NCI-H69 (cell line): ENCODE data around the gene MYLK3.
A peak's percentile ranks its signal among the peaks of the same experiment; 100 is the strongest.
"Not testable (repeated sequence)": the region's sequence is repeated elsewhere in the genome, so short reads cannot be mapped to it uniquely, and the experiment has no call there.

Experiments used
- DNase-seq: peaks from one replicate; lab custom pipeline; 2025; lab: John Stamatoyannopoulos, UW

The MYLK3 gene

GRCh38 chr16:46747777-46748651, at the start of gene MYLK3:
TSS of gene MYLK3 (minus strand) at chr16:46748344. CDS start at chr16:46748193, 151 bp downstream.
- DNase-seq: no peak

- no peak for DNase-seq
Observed at GRCh38 chr16:46797501-46797900, 49.4 kb upstream of the MYLK3 start.

- no peak for DNase-seq
Observed at GRCh38 chr16:46796764-46797269, 48.7 kb upstream of the MYLK3 start.

GRCh38 chr16:46793841-46794240, 45.7 kb upstream of the MYLK3 start:
- DNase-seq: no peak

- DNase-seq: no peak
Observed at GRCh38 chr16:46790599-46791270, 42.6 kb upstream of the MYLK3 start.

- peak; percentile 80 for DNase-seq
Observed at GRCh38 chr16:46789499-46790414, 41.6 kb upstream of the MYLK3 start.

GRCh38 chr16:46788891-46789474, 40.8 kb upstream of the MYLK3 start:
- DNase-seq: peak; percentile 31

GRCh38 chr16:46787909-46788308, 39.8 kb upstream of the MYLK3 start:
- no peak for DNase-seq

GRCh38 chr16:46785076-46785845, 37.1 kb upstream of the MYLK3 start:
- DNase-seq: no peak

- DNase-seq: not testable (repeated sequence)
Observed at GRCh38 chr16:46784569-46784968, 36.4 kb upstream of the MYLK3 start.

GRCh38 chr16:46783800-46784199, 35.7 kb upstream of the MYLK3 start:
- DNase-seq: no peak

GRCh38 chr16:46782320-46782719, 34.2 kb upstream of the MYLK3 start:
- no peak for DNase-seq

- no peak for DNase-seq
Observed at GRCh38 chr16:46777804-46778203, 29.7 kb upstream of the MYLK3 start.

- DNase-seq: no peak
Observed at GRCh38 chr16:46775214-46775613, 27.1 kb upstream of the MYLK3 start.

- DNase-seq: no peak
Observed at GRCh38 chr16:46774743-46775177, 26.6 kb upstream of the MYLK3 start.

GRCh38 chr16:46772463-46772862, 24.3 kb upstream of the MYLK3 start:
- no peak for DNase-seq

GRCh38 chr16:46768809-46769208, 20.7 kb upstream of the MYLK3 start:
- peak; percentile 96 for DNase-seq

- no peak for DNase-seq
Observed at GRCh38 chr16:46765050-46765449, 16.9 kb upstream of the MYLK3 start.

GRCh38 chr16:46763147-46763546, 15.0 kb upstream of the MYLK3 start:
- DNase-seq: peak; percentile 84

- peak; percentile 88 for DNase-seq
Observed at GRCh38 chr16:46762583-46762982, 14.4 kb upstream of the MYLK3 start.

- DNase-seq: no peak
Observed at GRCh38 chr16:46759309-46759708, 11.2 kb upstream of the MYLK3 start.
